ENCODE results near the gene TAGLN3.

DNA sequence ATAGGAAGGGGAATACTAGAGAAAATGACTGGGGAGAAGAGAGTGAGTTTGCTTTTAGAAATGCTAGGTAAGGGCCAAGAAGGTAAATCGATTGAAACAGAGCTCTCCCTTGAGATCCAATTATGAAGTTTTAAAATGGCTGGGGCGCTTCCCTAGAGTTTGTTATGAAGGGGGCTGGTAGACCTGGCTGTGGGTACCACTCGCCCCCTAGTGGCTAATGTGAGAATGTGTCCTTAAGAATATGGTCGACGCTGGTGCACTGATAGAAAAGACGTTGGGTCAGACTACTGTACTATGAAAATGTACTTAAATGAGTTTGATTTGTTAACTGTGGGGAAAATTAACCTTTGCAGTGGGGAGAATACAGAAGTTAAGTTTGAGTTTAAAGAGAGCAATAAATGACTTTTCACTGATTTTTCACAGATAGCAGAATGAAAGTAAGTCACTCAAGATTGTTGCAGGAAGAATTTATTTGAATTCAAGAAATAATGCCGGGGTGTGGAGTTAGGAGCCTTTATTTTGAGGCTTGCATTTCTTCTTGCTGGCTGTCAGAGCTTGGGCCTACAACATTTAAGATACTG is 45.0 kb downstream of the TAGLN3 start:
- TF ChIP-seq RXRA (IDR thresholded peaks at IDR 0.05; ENCODE audit: borderline replicate concordance, low read depth): no peak
- no peak for TF ChIP-seq FOXM1 (IDR thresholded peaks at IDR 0.05; ENCODE audit: low read depth)
- peak; percentile 96 for TF ChIP-seq CTCF (IDR thresholded peaks at IDR 0.05)
- no peak for TF ChIP-seq EP300 (IDR thresholded peaks at IDR 0.05; ENCODE audit: borderline replicate concordance in 1 of 2, low read depth in 1 of 2, low read length in 1 of 2)

Data from SK-N-SH (cell line).